Posterior vena cava (tissue), 2 donors: ENCODE data around the gene GC. TPM values are rescaled to one million over a fixed set of nuclear protein-coding genes. Genes with fewer than 3 reads are reported as not detected.
"Not testable (repeated sequence)": the region's sequence is repeated elsewhere in the genome, so short reads cannot be mapped to it uniquely, and the experiment has no call there.

Experiments used
- DNase-seq: peaks from one replicate; pipeline ENCODE4 v3.0.0-alpha.2; 2020; ENCODE audit warnings: low spot score
- intact Hi-C, 2 donors: fragments of 100-400 bp; cut with DNase I; formaldehyde crosslinking; loops; one replicate each; pipeline versions ENCODE4 v1.14.1 to v1.14.2; 2022 to 2023
- total RNA-seq, 2 donors: library from RNA; stranded (reverse); fragmentation: NEBNext Ultra II Directional; extraction: Animal tissue kit (Norgen Biotek cat#: 25700); gene quantifications; one replicate each; pipeline ENCODE4 v1.2.1, GENCODE V29; 2021
- donor health status: DM: yes; HTN: yes; CAD: no.
- donor health status: DM: yes; HTN: yes; CAD: no.

Gene GC
- total RNA-seq, 2 donors from 2014 or later = 0.56 TPM; not detected in 1

DNA sequence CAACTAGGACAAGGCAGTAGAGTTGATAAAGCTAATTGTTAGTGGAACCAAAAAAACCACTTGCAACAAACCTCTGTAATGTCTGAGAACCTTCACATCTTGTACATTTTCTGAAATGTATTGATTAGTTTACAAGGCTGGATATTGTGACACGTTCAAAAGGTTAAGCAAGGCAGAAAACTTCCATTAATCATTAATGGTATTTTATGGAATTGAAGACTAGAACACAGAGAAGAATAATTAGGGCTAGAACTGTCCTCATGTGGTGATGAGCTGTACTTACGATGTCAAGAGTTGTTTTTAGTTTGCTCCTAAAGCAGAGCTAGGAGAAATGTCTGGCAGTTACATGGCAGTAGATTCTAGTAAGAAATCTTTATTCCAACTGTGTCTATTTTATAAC lies 12.3 kb downstream of the GC start:
- DNase-seq = no peak
- intact Hi-C loops = no loop called here

DNA sequence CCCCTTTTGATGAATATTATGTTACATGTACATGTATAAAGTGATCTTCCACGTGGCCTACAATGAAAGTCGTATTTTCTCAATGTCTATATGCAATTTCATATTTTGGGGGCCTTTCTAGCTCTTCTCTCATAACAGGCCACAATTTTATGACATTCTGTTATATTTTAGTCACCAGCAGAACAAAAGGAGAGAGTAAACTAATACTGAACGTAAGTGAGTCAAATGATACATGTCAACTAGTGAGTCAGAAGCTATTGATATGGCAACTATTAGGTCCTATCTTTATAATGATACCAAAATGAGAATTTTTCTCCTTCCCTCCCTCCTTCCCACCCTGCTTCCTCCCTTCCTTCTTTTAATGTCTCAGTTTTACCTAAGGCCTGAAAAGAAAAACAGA lies 14.4 kb downstream of the GC start:
- DNase-seq = no peak
- intact Hi-C loops = no loop called here

DNA sequence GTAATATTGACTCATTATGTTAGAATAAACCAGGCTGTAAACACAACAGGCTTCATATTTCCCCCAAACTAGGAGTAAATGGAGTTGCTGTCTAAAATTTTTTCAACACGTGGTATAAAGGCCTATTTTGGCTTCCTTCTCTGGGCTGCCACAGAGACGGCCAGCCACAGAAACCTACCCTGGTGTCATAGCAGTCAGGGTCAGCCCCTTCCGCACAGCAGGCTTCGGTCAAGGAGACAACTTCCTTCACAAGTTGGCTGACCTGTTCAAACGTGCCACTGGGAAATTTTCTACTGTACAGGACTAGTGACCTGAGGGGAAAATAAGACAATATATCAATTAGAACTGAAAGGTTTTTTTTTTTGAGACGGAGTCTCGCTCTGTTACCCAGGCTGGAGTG lies 15.8 kb downstream of the GC start:
- no peak for DNase-seq

DNA sequence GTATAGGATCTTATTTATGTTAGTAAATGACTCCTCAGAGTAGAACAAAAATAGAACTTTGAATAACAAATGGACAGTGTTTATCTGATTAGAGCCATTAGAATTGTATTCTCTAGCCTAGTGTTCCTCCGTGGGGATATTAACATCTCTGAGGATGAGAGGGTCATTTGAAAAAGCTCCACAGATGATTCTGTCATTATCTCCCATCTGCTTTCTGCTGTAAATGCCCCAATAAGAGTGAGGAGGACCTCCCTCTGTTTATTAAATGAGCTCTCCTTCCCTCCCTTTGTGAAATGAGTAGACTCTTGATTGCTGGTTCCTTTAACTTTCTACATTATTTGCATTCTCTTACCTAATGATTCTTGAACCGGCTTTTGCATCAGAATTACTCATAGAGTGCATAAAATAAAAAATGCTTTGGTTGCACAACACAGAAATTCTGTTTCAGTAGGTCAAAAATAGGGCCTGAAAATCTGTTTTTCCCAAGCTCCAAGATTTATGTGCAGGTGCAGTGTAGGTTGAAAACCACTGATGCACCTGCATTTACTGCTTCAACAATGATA lies 18.0 kb downstream of the GC start:
- no peak for DNase-seq
- intact Hi-C loops = no loop called here

More for the DNA sequence above, 15.8 kb downstream of the GC start:
- intact Hi-C loops = no loop called here

DNA sequence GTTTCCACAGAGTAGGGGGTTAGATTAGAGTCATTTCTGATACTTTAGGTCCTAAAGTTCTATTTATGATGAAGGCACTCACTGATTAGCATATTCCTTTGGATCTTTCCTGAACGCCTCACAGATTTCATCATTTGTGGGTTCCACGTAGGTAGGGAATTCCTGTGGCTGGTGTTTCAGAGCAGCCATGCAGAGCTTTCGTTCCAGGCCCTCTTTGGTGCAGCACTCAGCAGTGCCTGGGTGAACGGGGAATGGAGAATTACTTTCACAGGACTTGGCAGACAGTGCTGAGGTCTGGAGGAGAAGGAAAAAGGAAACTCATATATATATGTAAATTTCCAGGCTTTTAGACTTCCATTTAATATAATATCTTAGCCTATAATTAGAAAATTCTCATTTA lies 18.5 kb downstream of the GC start:
- intact Hi-C loops = no loop called here
- DNase-seq = no peak

DNA sequence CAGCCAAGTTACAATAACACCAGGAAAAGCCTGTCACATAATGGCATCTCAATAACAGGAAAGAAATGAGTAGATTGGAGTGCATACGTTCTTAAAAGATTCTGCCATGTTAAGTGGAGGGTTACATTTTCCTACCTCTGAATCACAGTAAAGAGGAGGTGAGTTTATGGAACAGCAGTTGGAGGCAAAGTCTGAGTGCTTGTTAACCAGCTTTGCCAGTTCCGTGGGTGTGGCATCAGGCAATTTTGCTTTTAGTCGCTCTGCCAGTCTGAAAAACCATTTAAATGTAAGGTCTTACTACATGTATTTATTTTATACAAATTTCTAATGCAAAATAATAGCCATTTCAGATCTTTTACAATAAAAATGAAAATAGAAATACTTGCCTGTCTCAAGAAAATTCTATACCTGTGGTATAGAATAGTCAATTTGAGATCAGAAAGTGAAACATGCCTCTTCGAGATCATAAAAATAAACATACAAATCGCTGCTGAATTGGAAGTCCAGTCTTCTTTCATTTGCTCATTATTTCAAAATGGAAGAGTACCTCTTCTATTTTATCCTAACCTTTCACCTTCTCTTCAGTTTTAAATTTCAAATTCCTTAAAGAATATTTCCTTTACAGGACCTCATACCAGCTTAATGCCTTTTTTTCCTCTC lies 31.4 kb downstream of the GC start:
- intact Hi-C loops = no loop called here

DNA sequence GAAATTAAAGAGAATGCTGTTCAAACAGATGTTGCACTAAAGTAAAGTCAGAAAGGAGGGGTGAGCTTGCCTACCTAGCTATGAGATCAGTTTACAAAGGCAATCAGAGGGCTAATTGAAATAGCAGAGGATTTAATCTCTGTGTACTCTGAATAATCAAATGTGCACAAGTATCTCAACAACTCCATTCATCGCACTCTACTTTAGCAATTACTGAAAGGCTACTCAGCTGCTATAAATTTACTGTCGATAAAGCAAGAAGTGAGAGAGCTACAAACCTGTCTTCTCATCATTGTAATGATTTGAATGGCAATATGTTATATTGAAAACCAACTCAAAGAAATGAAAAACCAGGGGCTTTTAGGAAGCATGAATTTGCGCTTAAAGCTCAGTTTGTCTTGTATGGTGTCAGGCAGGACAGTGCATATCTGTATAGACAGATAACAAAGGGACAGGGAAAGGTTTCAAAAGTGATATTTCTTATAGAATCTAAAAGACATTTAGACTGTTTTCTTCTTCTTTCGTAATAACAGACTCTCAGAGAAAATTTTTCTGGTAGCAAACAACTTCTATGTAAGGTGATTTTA lies 34.8 kb downstream of the GC start:
- no peak for DNase-seq
- intact Hi-C loops = no loop called here

More for the DNA sequence above, 31.4 kb downstream of the GC start:
- DNase-seq = no peak

DNA sequence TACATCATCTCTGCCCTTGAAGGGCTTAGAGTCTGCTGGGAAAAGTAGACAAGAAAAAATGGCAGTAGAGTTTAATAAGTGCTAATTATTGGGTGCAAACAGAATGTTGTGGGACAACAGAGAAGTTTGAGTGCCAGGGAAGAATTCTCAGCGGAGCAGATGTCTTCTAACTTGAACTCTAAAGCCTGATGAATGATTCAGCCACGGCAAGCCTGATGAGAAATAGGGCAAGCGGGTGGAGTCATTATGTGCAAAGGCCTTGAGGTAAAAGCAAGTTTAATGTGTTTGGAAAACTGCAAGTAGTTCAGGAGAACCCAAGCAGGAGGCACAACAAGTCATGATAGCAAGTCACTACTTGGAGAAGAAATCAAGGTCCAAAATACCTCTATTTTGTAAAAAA lies 37.5 kb downstream of the GC start:
- DNase-seq = no peak
- intact Hi-C loops = no loop called here

DNA sequence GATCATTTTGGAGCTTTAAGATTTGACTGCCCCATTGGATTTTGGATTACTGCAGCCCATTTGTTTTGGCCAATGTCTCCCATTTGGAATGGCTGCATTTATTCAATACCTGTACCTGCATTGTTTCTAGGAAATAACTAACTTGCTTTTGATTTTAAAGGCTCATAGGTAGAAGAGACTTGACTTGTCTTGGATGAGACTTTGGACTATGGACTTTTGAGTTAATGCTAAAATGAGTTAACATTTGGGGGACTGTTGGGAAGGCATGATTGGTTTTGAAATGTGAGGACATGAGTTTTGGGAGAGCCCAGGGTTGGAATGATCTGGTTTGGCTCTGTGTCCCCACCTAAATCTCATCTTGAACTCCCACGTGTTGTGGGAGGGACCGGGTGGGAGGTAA lies 45.1 kb downstream of the GC start:
- not testable (repeated sequence) for DNase-seq

DNA sequence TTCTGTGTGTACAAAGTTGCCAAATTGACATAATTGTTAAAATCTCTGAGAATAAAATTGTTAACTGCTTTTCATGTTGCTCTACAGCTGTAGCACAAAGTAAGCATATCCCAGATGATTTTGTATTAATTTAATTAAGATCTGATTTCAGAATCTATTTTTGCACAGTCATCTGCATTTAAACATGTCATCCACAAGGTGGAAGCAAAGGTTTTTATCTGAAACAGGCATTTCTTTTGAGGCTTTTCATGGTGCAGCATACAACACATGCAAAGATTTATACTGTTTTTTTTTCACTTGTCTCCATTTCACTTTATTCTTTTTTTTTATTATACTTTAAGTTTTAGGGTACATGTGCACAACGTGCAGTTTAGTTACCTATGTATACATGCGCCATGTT lies 51.2 kb downstream of the GC start:
- no peak for DNase-seq
- intact Hi-C loops = loop anchor here in 1 of 2 donors (5.0 kb wide), 1 partner anchor 1345 kb away; no protein-coding TSS in a partner anchor

More for the DNA sequence above, 45.1 kb downstream of the GC start:
- intact Hi-C loops = not testable (repeated sequence)

DNA sequence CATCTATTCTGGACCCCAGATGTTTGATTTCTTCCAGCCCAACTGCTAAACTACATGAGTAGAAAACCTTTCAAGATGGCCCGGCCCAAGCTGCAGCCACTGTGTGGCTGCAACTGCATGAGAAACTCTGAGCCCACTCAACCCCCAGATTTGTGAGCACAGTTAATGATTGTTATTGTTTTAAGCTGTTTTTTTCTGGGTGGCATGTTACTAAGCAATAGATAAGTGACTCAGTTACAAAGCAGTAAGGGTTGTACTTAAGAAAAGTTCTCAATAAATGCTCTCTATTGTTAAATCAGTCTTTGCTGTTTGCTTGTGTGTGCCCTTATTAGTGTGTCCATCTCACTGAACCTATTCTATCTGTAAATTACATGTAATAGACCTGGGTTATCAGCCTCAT lies 51.8 kb downstream of the GC start:
- no peak for DNase-seq
- intact Hi-C loops = loop anchor here in 1 of 2 donors (5.0 kb wide), 1 partner anchor 1345 kb away; no protein-coding TSS in a partner anchor

DNA sequence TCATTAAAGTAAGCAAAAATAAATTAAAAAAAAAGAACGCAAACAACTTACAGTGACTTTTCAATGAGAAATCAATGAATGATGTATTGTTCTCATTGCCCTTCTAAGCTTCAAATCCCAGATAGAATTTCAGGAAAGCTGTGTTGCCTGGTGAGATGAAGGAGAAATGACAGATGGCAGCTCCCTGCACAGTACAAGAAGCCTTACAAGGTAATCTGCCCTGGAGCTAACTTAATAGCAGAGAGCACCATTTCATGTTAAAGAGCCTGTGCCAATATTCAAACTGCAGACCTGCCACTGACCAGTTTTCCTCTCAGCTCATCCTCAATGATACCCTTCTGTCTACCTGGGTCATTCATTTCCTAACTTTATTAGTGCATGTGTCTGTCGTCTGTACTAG lies 54.0 kb downstream of the GC start:
- intact Hi-C loops = loop anchor here in 1 of 2 donors (5.0 kb wide), 1 partner anchor 1343 kb away; no protein-coding TSS in a partner anchor
- DNase-seq = no peak

DNA sequence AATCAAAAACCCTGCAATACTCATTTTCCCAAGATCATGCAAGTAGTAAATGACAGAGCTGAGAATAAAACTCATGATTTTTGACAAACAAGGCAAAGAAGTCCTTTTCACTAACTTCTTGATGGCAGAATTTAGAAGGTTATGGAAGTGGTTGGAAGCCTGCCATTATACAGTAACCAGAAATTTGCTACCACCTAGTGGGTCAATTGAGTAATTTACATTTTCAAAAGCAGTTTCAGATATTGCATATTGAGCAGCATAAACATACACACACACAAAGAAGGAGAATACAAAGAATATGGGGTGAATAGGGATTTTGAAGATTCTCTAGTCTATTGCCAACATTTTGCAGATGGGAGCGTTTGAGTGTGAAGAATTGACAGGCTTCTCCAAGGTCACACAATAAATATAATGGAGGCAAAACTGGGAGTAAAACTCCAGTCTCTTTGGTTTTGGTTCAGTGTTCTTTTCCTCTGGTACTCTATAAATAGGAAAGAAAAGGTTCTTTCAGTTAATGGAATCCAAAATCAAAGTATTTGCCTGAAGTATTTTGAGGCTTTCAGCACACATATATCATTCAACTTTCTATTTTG lies 70.2 kb downstream of the GC start:
- DNase-seq = no peak
- intact Hi-C loops = no loop called here

DNA sequence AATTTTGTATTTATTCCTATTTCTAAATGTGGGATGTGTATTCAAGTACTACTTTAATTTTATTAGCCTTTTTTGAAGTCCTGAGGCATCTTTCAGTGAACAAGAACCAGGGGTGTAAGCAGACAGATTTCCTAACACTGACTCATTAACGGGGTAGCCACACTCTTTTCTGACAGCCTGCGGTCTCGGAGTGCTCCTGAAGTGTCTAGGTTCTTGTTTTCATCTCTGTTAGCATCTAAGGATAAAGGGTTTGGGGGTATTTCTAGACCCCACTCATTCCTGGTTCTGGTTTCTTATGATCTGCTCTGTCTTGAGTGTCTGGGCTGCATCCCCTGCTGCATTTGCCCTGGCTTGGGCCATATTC lies 71.9 kb downstream of the GC start:
- intact Hi-C loops = no loop called here

DNA sequence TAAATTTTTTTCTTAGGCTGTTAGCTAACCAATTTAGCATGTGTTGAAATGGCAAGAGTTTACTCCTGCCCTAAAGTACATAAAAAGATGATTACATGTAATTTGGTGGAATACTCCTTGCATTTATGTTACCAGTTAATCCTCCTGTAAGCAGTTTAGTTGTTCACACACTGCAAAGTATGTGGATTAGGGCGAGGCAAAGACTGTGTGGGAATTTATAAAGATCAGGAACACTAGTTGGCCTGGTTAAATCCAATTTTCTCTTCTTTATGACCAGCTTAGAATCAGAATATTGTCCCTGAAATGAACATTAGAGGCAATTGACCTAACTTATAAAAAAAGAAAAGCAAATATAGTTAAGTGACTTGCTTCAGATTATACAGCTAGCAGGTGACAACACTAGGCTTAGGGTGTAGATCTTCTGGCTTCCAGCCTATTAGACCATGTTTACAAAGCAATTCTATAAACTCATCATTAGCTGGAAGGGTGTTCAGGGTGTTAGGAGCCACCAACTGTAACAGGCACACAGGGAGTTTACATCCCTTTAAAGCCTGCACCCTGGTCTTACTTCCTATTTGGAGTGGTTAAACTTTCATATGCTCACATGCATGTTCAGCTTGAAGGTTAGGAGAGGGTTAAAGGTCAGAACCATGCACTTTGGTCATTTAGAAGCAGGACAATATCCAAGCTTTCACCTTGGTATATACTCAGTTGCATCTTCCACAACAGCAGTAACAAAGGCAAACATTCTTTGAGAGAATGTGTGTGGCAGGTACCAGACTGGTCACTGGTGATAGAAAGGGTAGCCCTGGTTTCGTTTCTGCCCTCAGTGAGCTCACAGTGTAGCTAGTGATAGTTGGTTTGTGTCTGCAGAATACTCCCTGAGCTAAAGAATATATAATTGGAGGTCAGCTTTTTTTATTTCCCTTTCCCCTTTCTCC lies 72.6 kb downstream of the GC start:
- DNase-seq = no peak
- intact Hi-C loops = no loop called here

More for the DNA sequence above, 71.9 kb downstream of the GC start:
- no peak for DNase-seq

DNA sequence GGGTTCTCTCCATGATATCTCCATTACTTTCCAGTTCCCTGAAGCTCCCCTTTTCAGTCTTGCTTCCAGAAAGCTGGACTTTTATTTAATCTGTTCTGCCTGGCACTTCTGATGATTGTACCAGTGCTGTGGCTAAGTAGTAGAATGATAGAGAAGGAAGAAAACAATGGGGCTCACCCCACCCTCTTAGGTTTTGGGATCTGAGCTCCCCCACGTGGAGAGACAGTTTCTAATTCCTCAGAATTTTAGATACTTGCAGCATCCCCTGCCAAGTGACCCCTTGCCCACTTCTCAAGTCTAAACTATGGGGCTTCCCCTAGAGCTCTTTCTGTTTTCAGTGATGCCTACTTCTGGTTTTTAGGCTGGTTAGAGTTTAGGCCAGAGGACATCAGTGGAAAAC lies 73.9 kb downstream of the GC start:
- intact Hi-C loops = no loop called here
- no peak for DNase-seq

DNA sequence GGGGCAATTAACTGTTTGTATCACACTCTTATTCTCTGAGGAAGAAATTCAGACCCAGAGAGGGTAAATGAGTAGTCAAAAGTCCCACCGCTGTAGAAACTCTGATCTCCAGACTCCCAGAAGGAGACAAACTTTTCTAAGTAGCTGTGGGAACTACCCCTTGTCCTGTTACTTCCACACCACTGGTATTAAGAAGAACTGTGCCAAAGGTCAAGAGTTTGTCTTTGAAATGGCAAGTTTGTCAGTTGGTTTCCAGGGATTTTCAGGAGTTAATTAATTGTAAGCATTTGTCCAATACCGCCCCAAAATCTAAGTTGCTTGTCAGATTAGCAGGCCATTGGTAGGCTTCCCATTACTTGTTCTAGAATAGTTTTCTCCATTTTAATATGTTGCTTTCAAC lies 85.7 kb downstream of the GC start:
- no peak for DNase-seq

DNA sequence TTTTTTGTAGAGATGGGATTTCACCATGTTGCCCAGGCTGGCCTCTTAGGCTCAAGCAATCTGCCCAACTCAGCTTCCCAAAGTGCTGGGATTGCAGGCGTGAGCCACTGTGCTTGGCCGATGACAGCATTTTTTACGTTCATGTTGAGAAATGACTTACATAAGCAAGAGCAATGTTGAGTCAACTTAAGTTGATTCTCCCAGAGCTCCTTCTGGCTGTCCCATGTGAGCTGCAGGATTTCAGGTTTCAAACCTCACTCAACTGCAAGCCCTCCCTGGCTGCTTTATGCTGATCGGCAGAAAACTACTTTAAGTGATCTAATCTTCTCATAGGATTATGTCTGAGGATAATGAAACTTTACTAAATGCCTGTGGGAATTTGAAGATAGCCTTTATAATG lies 86.8 kb downstream of the GC start:
- DNase-seq = no peak

More for the DNA sequence above, 85.7 kb downstream of the GC start:
- intact Hi-C loops = no loop called here

DNA sequence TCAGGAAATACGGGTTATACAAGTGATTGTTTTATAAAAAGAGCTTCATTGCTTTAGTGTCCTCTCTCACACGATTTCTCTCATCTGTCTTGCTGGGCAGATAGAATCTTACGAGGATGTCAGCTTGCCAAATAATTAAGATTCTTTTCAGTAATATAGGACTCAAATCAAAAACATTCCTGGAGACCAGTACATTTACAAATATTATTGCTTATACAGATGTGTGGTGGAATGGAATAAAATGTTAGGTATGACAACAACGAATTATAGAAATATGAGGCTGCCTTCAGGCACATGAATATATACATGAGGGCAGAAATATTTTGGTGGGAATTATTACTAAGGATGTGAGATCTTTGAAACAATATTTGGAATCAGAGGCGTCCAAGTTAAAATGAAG lies 88.9 kb downstream of the GC start:
- intact Hi-C loops = no loop called here
- DNase-seq = no peak

More for the DNA sequence above, 86.8 kb downstream of the GC start:
- intact Hi-C loops = no loop called here
